Activated T-cell treated with anti-CD3 and anti-CD28 coated beads, Interleukin-2, amount 50 U/mL, for 4 hours (primary cell): ENCODE data around the gene AP2A2. TPM values are rescaled to one million over a fixed set of nuclear protein-coding genes. Genes with fewer than 3 reads are reported as not detected.

Experiments
- ATAC-seq, 2 donors: fragments of 200-7000 bp; cut with Tn5 transposase; one replicate each; pipeline ENCODE4 v1.10.0; 2021
- DNase-seq: peaks from one replicate; pipeline ENCODE4 v3.0.0-alpha.2; 2020
- H3K27me3 Mint-ChIP-seq: one replicate; pipeline ENCODE4 v1.8.0; 2021; ENCODE audit warnings: low read depth, mixed read lengths
- H3K36me3 Mint-ChIP-seq: one replicate; pipeline ENCODE4 v1.8.0; 2022; ENCODE audit warnings: mixed read lengths; ENCODE audit not compliant: insufficient read depth
- H3K4me1 Mint-ChIP-seq: one replicate; pipeline ENCODE4 v1.8.0; 2021; ENCODE audit warnings: low read depth, mixed read lengths
- H3K4me3 Mint-ChIP-seq: one replicate; pipeline ENCODE4 v1.8.0; 2021; ENCODE audit warnings: mild to moderate bottlenecking, moderate library complexity, mixed read lengths
- H3K9me3 Mint-ChIP-seq: one replicate; pipeline ENCODE4 v1.8.0; 2021; ENCODE audit warnings: mixed read lengths
- total RNA-seq, 3 donors: library from RNA; stranded (reverse); gene quantifications; one replicate each; pipeline ENCODE4 v1.2.1, GENCODE V29; 2021

AP2A2 gene
- total RNA-seq, 3 donors from 2014 or later, result 30.4 to 41.7 (median 38.0) TPM

GRCh38 chr11:925158-925495 lies 543 bp upstream of the AP2A2 start:
- Mint-ChIP-seq H3K36me3 (no peaks in the 10 kb centered on the region), H3K4me3 (no peak overlapping the region), H3K9me3 (no peaks in the 10 kb centered on the region), H3K27me3 (no peaks in the 10 kb centered on the region), H3K4me1 (peaks cover 30% of the 10 kb centered on the region)
- DNase-seq (no peak), ATAC-seq (no peak)

- DNase-seq (no peak), ATAC-seq (no peak)
- no peaks in the 10 kb centered on the region for H3K9me3 Mint-ChIP-seq
- H3K4me1 Mint-ChIP-seq, result peaks cover 39% of the 10 kb centered on the region
- H3K36me3 Mint-ChIP-seq, result no peaks in the 10 kb centered on the region
- H3K27me3 Mint-ChIP-seq, result no peaks in the 10 kb centered on the region
- H3K4me3 Mint-ChIP-seq, result peak overlapping the region; percentile 84
Observed at GRCh38 chr11:926341-926916, 759 bp downstream of the AP2A2 start.

GRCh38 chr11:927871-928270 lies 2.2 kb downstream of the AP2A2 start:
- DNase-seq (peak; percentile 22), ATAC-seq (no peak)
- peaks cover 47% of the 10 kb centered on the region for H3K4me1 Mint-ChIP-seq
- H3K9me3 Mint-ChIP-seq, result no peaks in the 10 kb centered on the region
- H3K36me3 Mint-ChIP-seq, result no peaks in the 10 kb centered on the region
- peak overlapping the region; percentile 84 for H3K4me3 Mint-ChIP-seq
- H3K27me3 Mint-ChIP-seq, result no peaks in the 10 kb centered on the region

- H3K36me3 Mint-ChIP-seq, result no peaks in the 10 kb centered on the region
- no peak overlapping the region for H3K4me3 Mint-ChIP-seq
- no peak for DNase-seq
- no peaks in the 10 kb centered on the region for H3K27me3 Mint-ChIP-seq
- H3K9me3 Mint-ChIP-seq, result no peaks in the 10 kb centered on the region
- peaks cover 56% of the 10 kb centered on the region for H3K4me1 Mint-ChIP-seq
- ATAC-seq, result no peak
Observed at GRCh38 chr11:928786-929185, 3.1 kb downstream of the AP2A2 start.

GRCh38 chr11:929405-929804 lies 3.7 kb downstream of the AP2A2 start:
- Mint-ChIP-seq H3K27me3 (no peaks in the 10 kb centered on the region), H3K36me3 (no peaks in the 10 kb centered on the region), H3K4me3 (no peak overlapping the region), H3K9me3 (no peaks in the 10 kb centered on the region), H3K4me1 (peaks cover 61% of the 10 kb centered on the region)
- ATAC-seq (no peak), DNase-seq (no peak)

- no peaks in the 10 kb centered on the region for H3K9me3 Mint-ChIP-seq
- H3K36me3 Mint-ChIP-seq, result no peaks in the 10 kb centered on the region
- DNase-seq (no peak), ATAC-seq (no peak)
- H3K4me1 Mint-ChIP-seq, result peaks cover 63% of the 10 kb centered on the region
- no peak overlapping the region for H3K4me3 Mint-ChIP-seq
- no peaks in the 10 kb centered on the region for H3K27me3 Mint-ChIP-seq
Observed at GRCh38 chr11:931385-931784, 5.7 kb downstream of the AP2A2 start.

- H3K4me1 Mint-ChIP-seq, result peaks cover 60% of the 10 kb centered on the region
- ATAC-seq (no peak), DNase-seq (no peak)
- no peaks in the 10 kb centered on the region for H3K36me3 Mint-ChIP-seq
- no peaks in the 10 kb centered on the region for H3K9me3 Mint-ChIP-seq
- no peaks in the 10 kb centered on the region for H3K27me3 Mint-ChIP-seq
- no peak overlapping the region for H3K4me3 Mint-ChIP-seq
Observed at GRCh38 chr11:932435-932834, 6.8 kb downstream of the AP2A2 start.

- DNase-seq, result no peak
- Mint-ChIP-seq H3K27me3 (no peaks in the 10 kb centered on the region), H3K4me1 (peaks cover 60% of the 10 kb centered on the region), H3K9me3 (no peaks in the 10 kb centered on the region), H3K4me3 (no peak overlapping the region), H3K36me3 (peaks cover 1% of the 10 kb centered on the region)
- ATAC-seq, result no peak
Observed at GRCh38 chr11:933142-933851, 7.6 kb downstream of the AP2A2 start.

GRCh38 chr11:933936-934335 lies 8.3 kb downstream of the AP2A2 start:
- no peak overlapping the region for H3K4me3 Mint-ChIP-seq
- H3K9me3 Mint-ChIP-seq, result no peaks in the 10 kb centered on the region
- peaks cover 1% of the 10 kb centered on the region for H3K36me3 Mint-ChIP-seq
- H3K4me1 Mint-ChIP-seq, result peaks cover 56% of the 10 kb centered on the region
- H3K27me3 Mint-ChIP-seq, result no peaks in the 10 kb centered on the region
- no peak for DNase-seq
- no peak for ATAC-seq

- Mint-ChIP-seq H3K4me3 (no peak overlapping the region), H3K36me3 (peaks cover 1% of the 10 kb centered on the region), H3K4me1 (peaks cover 53% of the 10 kb centered on the region), H3K27me3 (no peaks in the 10 kb centered on the region), H3K9me3 (no peaks in the 10 kb centered on the region)
- DNase-seq (no peak), ATAC-seq (no peak)
Observed at GRCh38 chr11:934527-934926, 8.9 kb downstream of the AP2A2 start.

- DNase-seq (no peak), ATAC-seq (no peak)
- Mint-ChIP-seq H3K9me3 (no peaks in the 10 kb centered on the region), H3K27me3 (no peaks in the 10 kb centered on the region), H3K36me3 (peaks cover 5% of the 10 kb centered on the region), H3K4me1 (peaks cover 61% of the 10 kb centered on the region), H3K4me3 (no peak overlapping the region)
Observed at GRCh38 chr11:936199-936598, 10.5 kb downstream of the AP2A2 start.

GRCh38 chr11:937841-938261 lies 12.2 kb downstream of the AP2A2 start:
- Mint-ChIP-seq H3K27me3 (no peaks in the 10 kb centered on the region), H3K4me1 (peaks cover 56% of the 10 kb centered on the region), H3K9me3 (no peaks in the 10 kb centered on the region), H3K4me3 (no peak overlapping the region), H3K36me3 (peaks cover 8% of the 10 kb centered on the region)
- DNase-seq (no peak), ATAC-seq (peak; percentile 69 to 75)

GRCh38 chr11:940496-941135 lies 14.9 kb downstream of the AP2A2 start:
- no peak overlapping the region for H3K4me3 Mint-ChIP-seq
- ATAC-seq, result peak in 1 of 2 donors; percentile 27
- no peaks in the 10 kb centered on the region for H3K9me3 Mint-ChIP-seq
- no peaks in the 10 kb centered on the region for H3K27me3 Mint-ChIP-seq
- DNase-seq, result no peak
- peaks cover 24% of the 10 kb centered on the region for H3K36me3 Mint-ChIP-seq
- peaks cover 48% of the 10 kb centered on the region for H3K4me1 Mint-ChIP-seq

GRCh38 chr11:942823-943222 lies 17.2 kb downstream of the AP2A2 start:
- Mint-ChIP-seq H3K9me3 (peaks cover 1% of the 10 kb centered on the region), H3K36me3 (peaks cover 28% of the 10 kb centered on the region), H3K4me1 (peaks cover 37% of the 10 kb centered on the region), H3K4me3 (no peak overlapping the region), H3K27me3 (no peaks in the 10 kb centered on the region)
- ATAC-seq (no peak), DNase-seq (no peak)
